Fibroblast of skin of left biceps (primary cell): ENCODE results near the gene PTOV1.
A peak's percentile ranks its signal among the peaks of the same experiment; 100 is the strongest.

Experiments used
- DNase-seq, 2 experiments: peaks; one replicate each; pipeline ENCODE4 v3.0.0-alpha.2; 2013; ENCODE audit warnings: low read depth in 2 of 2

Gene PTOV1

DNA sequence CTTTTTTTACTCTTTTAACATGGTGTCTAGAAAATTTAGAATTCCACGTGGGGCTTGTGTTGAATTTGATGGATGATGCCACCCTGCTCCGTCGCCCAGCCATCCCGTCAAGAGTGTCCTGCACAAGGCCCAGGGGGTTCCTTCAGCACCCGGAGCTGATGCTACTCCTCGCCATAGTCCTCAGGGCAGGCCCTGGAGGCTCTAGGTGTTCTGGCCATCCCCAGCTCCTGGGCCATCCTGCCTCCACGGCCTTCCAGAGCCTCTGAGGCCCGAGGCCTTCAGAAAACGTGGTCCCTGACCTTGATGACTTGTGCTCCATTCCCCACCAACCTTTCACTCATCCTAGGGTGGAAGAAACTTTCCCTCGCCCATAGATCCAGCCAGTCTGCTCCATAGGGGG lies 22.9 kb downstream of the PTOV1 start:
- DNase-seq: no peak

- no peak for DNase-seq
Measured at GRCh38 chr19:49874503-49875157, 23.7 kb downstream of the PTOV1 start.

GRCh38 chr19:49875177-49875576 lies 24.2 kb downstream of the PTOV1 start:
- DNase-seq: no peak

GRCh38 chr19:49875857-49876421 lies 25.0 kb downstream of the PTOV1 start:
- DNase-seq: no peak

GRCh38 chr19:49876422-49877019 lies 25.6 kb downstream of the PTOV1 start:
- DNase-seq: peak; percentile 98 to 99

DNA sequence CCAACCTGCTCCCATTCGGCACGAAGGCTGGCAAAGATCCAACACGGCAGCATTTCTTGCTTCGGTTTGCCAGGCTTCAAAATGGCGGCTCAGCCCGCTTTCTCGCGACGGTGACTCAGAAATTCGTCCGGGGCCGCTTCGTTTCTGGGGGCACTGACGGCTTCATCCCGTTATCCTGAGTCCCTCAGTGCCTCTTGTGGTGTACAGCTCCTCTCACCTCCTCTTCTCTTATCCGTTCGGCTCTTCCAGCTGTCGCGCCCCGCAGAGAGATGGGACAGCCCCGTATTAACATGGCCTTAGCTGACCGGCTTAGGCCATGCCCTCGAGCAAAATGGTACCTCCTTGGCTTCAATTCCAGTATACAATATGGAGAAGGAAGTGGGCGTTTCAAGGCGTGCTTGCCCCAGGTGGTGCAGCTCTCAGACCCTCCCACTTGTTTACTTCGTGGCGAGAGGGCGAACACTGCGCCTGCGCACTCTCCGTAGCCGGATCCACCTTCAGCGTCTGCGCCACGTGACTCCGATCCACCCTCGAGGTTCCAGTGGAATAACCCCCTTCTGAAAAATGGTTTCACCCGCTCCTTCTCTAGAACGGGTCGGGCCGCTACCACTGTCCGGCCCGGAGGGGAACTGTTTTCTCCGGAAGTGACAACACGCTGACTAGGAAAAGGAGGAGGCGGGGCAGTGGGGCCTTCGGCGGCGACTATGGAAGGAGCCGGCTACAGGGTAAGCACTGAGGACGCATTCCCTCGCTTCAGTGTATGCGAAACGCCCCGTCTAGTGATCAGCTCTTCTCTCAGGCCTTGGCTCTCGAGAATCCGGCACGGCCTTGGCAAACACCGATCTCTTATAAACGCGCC lies 26.3 kb downstream of the PTOV1 start, which contains the start of the genes AKT1S1 and TBC1D17:
Gene AKT1S1 (minus strand): TSS at position 336 of the 859 bp plus-strand sequence. CDS start 4,060 bp downstream, outside the sequence.
Gene TBC1D17 (plus strand): TSS at position 683 of the 859 bp plus-strand sequence. CDS start 22 bp downstream, at position 705.
- DNase-seq: peak; percentile 100

- peak; percentile 92 to 93 for DNase-seq
Measured at GRCh38 chr19:49877879-49878743, 27.2 kb downstream of the PTOV1 start.

- DNase-seq: no peak
Measured at GRCh38 chr19:49878744-49879070, 27.7 kb downstream of the PTOV1 start.

DNA sequence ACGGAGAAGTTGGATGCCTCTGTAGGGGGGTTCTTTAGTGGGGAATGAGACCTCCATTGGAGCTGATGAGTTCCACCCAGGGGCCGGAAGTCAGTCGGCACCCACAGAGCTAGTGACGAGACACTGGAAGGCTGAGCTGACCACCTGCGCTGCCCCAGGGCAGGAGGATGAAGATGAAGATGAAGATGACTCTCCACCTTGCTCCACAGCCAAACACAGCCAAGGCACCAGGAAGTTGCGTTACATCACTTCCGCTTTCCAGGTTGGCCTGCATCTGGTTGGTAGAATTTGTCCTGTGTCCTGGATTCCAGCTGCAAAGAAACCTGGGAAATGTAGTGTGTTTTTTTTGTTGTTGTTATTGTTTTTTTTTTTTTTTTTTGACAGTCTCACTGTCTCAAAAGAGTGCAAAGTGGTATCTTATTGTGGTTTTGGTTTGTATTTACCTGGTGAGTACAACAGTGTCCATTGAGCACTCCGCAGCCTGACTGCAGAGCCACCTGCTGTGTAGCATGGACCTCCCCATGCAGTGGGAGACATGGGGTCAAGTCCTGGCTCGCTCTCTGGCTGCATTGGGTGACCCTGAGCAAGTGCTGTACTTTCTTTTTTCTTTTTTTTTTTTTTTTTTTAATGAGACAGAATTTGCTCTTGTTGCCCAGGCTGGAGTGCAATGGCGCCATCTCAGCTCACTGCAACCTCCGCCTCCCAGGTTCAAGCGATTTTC lies 28.4 kb downstream of the PTOV1 start:
- no peak for DNase-seq

DNA sequence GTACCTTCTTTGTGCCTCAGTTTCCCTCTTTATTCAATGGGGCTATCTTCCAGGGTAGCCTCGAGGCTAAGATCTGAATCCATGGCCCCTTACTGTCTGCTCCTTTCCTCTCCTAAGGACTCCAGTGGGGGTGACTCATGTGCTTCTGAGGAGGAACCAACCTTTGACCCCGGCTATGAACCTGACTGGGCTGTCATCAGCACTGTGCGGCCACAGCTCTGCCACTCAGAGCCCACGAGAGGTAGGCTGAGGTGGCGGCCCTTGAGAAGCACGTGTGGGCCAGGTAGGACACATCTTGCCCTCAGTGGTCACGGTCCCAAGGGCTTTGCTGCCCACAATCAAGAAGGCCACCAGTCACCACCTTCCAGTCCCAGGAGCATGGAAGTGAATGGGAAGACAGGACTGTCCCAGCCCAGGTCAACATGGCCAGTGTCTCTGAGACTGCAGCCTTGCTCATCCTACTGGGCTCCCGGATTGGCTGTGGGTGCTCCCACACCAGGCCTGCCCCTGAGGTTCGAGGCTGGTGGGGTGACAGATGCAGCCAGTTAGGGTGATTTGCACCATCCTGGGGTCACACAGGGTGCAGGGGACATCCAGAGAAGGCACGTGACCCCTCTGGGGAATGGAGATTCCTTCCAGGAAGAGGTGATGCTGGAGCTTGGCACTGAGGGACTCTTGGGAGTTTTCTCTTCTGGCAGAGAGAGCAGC lies 29.4 kb downstream of the PTOV1 start:
- DNase-seq: no peak

DNA sequence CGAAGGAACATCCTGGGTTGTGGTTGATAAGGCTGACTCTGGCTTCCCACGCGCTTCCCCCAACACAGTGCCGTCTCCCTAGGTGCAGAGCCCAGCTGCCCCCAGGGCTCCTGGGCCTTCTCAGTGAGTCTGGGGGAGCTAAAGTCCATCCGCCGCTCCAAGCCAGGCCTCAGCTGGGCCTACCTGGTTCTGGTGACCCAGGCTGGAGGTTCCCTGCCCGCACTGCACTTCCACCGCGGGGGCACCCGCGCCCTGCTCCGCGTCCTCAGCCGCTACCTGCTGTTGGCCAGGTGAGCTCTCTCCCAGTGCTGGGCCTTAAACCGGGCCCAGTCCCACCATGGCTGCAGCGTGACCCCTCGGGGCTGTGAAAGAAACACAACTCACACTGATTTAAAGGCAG lies 30.2 kb downstream of the PTOV1 start:
- no peak for DNase-seq

DNA sequence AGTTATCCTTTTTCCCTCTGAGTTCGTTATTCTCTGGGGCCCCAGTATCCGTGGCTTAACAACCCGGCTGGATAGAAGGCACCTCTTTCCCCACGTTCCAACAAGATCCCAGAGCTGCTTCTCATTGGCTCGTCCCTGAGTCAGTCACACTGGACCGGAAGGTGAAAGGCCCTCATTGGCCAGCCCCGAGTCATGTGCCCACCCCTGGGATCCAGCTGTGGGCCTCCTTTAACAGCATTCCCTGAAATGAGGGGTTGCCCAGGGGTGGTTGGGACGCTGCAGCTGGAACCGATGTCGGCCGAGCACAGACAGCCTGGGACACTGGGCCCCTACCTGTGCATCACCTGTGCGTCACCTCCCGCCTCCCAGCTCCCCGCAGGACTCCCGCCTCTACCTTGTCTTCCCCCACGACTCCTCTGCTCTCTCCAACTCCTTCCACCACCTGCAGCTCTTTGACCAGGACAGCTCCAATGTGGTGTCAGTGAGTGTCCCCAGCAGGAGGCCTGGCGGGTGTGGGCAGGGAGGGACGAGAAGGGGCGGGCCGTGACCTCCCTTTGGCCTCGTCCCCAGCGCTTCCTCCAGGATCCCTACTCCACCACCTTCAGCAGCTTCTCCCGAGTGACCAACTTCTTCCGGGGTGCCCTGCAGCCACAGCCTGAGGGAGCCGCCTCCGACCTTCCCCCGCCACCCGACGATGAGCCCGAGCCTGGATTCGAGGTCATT lies 30.9 kb downstream of the PTOV1 start:
- no peak for DNase-seq

- no peak for DNase-seq
Measured at GRCh38 chr19:49882643-49883042, 31.7 kb downstream of the PTOV1 start.

DNA sequence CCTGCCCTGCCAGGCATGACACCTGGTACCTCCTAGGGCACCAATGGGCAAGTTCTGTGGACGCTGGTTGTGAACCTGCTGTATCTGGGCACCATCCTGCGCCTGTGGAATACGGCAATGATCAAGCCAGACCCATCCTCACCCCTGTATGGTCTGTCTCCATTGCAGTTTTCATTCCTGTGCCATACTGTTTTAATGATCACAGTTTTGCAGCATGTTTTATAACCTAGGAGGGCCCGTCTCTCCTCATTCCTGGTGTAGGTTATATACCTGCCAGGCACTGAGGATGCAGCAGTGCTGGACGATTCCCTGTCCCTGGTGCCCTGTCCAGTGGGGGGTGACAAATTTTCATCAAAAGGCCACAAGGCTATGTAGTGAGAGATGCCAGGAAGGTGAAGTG lies 32.1 kb downstream of the PTOV1 start:
- DNase-seq: no peak

DNA sequence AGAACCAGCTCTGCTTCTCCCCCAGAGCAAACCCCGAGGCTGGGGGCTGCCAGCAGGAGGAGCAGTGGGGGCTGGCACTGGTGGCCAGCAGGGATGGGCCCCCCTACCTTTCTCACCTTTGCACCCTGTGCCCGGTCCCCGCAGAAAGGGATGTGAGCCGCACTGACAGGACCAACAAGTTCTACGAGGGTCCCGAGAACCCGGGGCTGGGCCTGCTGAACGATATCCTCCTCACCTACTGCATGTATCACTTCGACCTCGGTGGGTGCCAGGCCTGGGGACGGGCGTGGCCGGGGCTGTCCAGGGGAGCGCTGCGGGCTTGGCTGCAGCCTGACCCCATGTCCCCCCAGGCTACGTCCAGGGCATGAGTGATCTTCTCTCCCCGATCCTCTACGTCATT lies 33.1 kb downstream of the PTOV1 start:
- no peak for DNase-seq

DNA sequence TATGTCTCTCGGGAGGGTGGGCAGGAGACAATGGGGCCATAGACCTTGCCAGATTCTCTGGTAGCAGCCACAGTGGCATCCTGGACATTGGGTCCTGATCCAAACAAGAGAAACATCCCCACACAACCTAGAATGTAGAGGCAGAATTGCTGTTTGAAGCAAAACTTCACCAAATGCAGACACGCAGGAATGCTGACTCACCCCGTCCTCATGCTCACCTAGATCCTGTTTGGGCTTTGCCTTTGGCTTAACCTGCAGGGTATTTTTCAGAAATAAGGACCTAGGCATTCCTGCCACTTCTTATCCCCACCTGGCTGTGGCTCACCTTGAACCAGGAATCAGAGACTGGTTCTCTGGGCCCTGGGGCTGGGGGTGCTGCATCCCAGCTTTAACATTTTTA lies 33.8 kb downstream of the PTOV1 start:
- no peak for DNase-seq

DNA sequence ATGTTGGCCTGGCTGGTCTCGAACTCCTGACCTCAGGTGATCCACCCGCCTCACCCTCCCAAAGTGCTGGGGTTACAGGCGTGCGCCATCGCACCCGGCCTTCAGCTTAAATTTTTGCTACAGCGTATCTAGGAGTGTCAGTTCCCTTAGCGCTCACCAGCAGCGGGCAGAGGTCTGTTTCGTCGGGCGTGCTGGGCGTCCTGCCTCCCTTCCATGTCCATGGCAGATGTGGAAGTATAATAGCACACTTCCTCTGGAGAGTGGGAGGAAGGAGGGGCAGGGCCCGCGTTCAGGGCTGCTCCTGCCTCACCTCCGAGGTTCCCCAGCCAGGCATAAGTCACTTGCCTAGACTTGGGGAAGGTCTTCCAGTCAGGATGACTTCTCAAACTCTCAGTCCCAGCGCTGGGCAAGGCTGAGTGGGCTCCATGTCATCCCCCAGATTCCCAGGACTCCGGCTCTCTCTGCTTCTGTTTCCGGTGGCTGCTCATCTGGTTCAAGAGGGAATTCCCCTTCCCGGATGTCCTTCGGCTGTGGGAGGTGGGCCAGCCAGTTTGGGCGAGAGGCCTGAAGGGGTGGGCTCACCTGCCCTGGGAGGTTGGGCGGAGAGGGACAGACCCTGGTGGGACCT lies 36.2 kb downstream of the PTOV1 start:
- no peak for DNase-seq

DNA sequence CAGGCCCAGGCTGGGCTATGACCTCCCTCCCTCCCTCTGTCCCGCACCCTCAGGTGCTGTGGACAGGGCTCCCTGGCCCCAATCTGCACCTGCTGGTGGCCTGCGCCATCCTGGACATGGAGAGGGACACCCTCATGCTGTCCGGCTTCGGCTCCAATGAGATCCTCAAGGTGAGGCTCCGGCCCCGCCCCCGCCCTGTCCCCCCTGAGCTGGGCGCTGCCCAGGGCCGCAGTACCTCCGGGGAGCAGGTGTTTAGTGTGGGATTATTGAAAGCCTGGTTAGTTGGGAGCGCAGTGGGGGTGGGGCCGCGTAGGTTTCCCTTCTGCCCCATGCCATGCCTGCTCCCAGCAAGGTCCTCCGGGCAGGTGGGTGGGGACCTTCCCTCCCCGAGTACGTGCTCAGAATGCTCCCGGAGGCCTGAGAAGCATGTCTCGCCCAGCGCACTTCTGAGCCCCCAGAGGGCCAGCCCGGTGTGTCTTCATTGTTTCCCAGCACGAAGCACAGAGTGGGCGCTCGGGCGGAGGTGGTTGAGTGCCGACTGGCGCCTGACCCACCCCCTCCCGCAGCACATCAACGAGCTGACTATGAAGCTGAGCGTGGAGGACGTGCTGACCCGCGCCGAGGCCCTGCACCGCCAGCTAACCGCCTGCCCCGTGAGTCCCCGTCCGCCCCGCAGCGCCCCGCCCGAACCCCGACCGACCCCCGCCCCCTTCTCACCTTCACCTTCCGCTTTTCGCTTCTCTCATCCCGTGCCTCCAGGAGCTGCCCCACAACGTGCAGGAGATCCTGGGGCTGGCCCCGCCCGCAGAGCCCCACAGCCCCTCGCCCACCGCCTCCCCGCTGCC lies 36.9 kb downstream of the PTOV1 start:
- no peak for DNase-seq
